HG03378 (cell line): ENCODE results near the gene NFKB1.
"Not testable (repeated sequence)": the region's sequence is repeated elsewhere in the genome, so short reads cannot be mapped to it uniquely, and the experiment has no call there.

ENCODE experiments used
- ATAC-seq: cut with Tn5 transposase; IDR thresholded peaks from one replicate; pipeline ENCODE4 v1.9.1; 2021; ENCODE audit warnings: mild to moderate bottlenecking, moderate library complexity; ENCODE audit not compliant: unreplicated experiment

The NFKB1 gene

DNA sequence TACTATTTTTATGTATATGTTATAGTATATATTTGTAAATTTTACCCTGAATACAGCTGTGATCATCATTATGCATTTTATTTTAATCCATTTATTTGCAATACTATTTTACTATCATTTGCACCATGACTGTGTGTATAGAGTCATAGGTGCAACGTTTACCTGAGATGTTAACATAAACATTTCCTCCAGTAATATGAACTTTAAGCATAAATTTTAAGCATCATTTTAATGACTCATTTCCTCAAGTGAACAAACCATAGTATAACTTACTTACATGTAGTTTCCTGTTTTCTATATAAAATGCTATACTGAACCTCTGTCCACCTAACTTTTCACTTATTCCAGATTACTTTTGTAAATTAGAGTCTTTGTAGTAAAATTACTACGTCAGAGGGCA is 92.8 kb downstream of the NFKB1 start:
- ATAC-seq = no peak

GRCh38 chr4:102596532-102596931 is 95.4 kb downstream of the NFKB1 start:
- no peak for ATAC-seq

DNA sequence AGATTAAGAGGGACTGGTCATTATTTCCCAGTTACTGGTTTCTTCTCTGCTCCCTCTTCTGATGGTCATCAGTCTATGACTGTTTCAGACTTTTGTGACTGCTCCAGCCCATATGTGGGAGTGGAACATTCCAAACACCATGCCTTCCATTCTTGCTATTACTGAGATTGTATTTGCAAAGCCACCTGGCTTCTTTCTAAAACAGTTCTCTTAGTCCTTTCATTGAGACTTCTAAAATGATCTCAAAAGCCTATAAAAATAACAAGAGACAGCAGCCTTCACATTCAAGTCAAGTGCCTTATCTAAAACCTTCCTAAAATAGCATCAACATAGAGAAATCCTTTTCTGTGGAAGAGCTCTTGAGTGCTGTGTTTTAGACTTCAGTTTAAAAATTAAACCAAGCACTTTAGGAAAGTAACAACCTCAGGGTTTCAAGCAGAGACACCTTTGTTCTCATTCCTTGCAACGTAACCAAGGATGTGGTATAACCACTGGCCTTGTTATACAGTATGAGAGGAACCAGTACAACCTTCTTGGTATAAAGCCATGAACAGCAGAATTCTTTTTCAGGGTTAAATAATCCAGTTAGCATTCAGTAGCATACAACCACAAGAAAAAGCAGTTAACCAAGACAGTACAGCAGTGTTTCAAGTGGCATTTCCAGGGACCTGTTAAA is 97.1 kb downstream of the NFKB1 start:
- ATAC-seq = peak; percentile 79

DNA sequence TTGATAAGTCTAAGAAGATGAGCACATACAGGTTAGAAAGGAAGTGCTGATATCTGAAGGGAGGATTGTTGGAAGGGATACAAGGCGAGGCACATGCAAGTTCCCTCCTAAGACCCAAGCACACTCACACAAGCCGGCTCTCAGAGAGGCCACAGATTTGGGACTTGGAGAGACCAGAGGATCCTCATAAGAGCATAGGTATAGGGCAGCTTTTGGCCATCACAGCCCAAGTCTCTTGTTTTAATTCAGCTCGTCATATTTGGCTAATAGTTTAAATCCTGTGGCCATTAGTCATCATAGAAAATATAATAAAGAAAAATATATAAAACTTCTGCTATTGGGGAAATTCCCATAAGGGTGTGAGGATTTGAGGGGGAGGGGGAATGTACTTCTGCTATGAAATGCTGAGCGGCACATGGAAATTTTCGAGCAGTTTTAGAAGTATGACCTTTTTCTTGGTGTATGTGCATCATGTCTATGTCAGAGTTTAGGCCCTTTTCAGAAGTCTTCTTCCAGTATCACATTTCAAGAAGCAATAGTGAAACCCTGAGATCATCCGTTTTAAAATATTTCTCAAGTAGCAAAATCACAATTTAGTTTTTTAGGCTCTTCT is 97.7 kb downstream of the NFKB1 start:
- peak; percentile 51 for ATAC-seq

GRCh38 chr4:102599455-102599854 is 98.3 kb downstream of the NFKB1 start:
- ATAC-seq = peak; percentile 2

DNA sequence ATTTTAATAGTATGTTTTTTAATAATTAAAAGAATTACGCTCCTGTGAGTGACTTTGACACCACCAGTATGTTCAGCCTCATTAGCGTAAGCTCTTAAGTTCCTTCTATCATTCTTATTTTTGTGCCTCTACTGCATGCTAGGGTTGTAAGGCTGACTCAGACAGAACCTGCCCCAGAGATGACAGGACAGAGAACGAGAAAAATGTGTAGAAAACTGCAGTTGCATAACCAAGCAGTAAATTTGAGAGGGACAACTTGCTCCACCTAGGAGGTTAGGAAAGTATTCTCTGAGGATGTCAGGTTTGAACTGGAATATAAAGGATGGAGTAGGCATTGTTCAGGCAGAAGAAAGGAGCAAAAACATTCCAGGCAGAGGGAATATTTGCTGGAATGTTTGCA is 98.7 kb downstream of the NFKB1 start:
- no peak for ATAC-seq

GRCh38 chr4:102600689-102601088 is 99.5 kb downstream of the NFKB1 start:
- no peak for ATAC-seq

GRCh38 chr4:102601586-102602227 is 100.5 kb downstream of the NFKB1 start:
- ATAC-seq = no peak

DNA sequence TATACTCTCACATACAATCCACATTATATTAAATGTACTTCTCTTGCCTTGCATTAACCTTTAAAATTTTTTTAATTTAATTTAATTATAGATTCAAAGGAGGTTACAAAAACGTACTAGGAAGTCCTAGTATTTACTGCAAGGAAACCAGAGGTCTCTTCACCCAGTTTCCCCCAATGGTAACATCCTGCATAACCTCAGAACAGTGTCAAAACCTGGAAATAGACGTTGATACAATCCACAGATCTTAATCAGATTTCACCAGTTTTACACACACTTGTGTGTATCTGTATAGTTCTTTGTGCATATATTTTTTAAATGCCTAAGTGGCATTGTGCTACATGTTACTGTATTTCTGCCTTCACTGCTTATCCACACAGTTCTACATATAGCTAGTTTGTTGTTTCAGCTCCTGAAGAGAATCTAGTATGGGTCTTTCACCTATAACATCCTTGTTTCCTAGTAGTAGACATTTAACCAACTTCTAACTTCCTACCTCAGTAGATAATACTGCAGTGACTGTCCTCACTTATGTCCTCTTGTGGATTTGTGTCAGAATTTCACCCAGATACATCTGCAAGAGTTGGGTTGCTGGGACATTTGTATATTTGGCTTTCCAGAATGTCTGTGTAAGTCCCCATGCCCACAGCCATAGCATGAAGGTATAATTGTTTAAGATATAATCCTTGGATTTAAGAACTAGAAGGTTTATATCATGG is 103.2 kb downstream of the NFKB1 start:
- no peak for ATAC-seq

DNA sequence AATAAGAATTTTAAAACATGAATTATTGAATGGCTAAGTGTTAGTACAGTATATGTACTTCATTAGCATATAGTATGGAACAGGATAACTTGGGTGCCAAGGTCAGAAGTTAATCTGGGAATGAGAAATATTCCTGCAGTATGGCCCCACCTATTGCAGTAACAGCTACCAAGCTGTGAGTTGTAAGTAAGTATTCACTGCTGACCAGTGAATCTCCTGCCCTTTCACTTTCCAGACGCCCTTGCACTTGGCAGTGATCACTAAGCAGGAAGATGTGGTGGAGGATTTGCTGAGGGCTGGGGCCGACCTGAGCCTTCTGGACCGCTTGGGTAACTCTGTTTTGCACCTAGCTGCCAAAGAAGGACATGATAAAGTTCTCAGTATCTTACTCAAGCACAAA is 105.1 kb downstream of the NFKB1 start:
- ATAC-seq = no peak

DNA sequence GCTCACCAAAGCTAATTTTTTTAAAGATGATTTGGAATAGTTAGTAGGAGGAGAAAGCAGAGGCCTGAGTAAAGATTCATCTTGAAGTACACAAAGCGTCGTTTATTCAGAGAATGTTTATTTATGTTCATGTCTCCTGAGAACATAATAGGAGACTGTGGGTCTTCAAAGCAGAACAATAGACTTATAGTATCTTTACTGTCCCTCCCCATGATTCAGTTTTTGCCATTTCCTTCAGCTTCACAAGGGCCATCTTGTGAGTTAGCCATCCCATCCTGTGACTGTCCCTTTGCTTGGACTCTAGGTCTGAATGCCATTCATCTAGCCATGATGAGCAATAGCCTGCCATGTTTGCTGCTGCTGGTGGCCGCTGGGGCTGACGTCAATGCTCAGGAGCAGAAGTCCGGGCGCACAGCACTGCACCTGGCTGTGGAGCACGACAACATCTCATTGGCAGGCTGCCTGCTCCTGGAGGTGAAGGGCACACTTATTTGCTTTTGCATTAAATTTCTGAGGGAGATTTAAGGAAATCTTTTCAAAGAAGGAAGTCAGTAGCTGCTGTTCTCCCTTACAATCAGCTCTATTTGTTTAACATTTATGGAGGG is 105.8 kb downstream of the NFKB1 start:
- no peak for ATAC-seq

- no peak for ATAC-seq
These were observed 107.0 kb downstream of the NFKB1 start for GRCh38 chr4:102608190-102608589.

- no peak for ATAC-seq
These were observed 108.8 kb downstream of the NFKB1 start for GRCh38 chr4:102610007-102610406.

GRCh38 chr4:102610476-102610875 is 109.3 kb downstream of the NFKB1 start:
- no peak for ATAC-seq

DNA sequence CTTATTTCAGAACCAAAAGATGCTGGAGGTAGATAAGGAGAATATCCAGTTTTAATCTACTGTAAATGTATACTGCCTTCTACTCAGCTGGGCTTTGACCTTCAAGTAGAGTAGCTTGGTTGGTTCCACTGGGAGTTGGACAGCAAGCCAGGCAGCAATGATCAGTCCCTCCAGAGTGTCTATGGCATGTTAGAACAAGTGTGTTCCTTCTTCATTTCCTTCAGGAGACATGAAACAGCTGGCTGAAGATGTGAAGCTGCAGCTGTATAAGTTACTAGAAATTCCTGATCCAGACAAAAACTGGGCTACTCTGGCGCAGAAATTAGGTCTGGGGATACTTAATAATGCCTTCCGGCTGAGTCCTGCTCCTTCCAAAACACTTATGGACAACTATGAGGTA is 111.1 kb downstream of the NFKB1 start:
- ATAC-seq = no peak

DNA sequence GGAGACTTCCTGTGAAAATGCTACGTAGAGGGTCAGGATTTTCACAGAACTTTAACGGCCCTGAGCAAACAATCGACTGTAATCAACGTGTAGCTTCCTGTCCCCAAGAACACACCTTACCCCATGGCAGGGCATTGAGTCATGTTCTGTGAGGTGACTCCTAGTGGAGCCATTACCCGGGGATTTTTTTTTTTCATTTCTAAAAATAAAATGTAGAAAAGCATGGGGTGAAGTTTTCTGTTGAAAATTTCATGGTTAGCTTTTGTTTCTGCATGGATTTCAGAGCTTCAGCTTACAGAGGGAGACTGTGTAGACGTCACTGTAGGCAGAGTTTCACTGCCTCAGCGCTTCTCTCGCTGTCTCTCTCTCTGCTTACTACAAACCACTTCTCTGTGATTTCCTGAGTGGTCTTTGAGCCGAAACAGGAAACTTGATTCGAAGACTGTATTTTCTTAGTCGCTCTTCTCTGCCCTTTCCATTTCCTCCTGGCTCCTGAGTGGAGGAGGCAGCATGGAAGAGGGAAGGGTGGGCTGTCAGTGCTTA is 111.7 kb downstream of the NFKB1 start:
- ATAC-seq = no peak

GRCh38 chr4:102614801-102615200 is 113.6 kb downstream of the NFKB1 start:
- no peak for ATAC-seq

GRCh38 chr4:102616636-102617035 is 115.5 kb downstream of the NFKB1 start:
- ATAC-seq = no peak

DNA sequence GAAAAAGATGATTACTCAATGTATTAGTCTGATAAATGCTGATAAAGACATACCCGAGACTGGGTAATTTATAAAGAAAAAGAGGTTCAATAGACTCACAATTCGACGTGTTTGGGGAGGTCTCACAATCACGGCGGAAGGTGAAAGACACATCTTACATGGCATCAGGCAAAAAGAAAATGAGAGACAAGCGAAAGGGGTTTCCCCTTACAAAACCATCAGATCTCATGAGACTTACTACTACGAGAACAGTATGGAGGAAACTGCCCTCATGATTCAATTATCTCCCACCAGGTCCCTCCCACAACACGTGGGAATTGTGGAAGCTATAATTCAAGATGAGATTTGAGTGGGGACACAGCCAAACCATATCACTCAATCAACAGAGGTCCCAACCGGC is 117.9 kb downstream of the NFKB1 start:
- ATAC-seq = not testable (repeated sequence)

GRCh38 chr4:102619776-102620631 is 118.8 kb downstream of the NFKB1 start:
- peak; percentile 20 for ATAC-seq
